Mammary epithelial cell (primary cell): ENCODE data around the gene TTC13.

Experiments
- CTCF ChIP-seq, 2 donors: IDR thresholded peaks in 1 of 2; conservative IDR thresholded peaks in 1 of 2; 2 replicates each; pipeline ENCODE4 v1.5.1; 2011 to 2012; ENCODE audit warnings: inconsistent platforms in 2 of 2, low read length in 2 of 2, mild to moderate bottlenecking in 2 of 2, control low read depth in 1 of 2, low read depth in 1 of 2; ENCODE audit not compliant: insufficient read depth in 1 of 2; ENCODE audit errors: extremely low read depth in 1 of 2
- EZH2 ChIP-seq: IDR thresholded peaks from 2 replicates; pipeline ENCODE4 v1.6.1; 2012; ENCODE audit warnings: low read length, inconsistent platforms, borderline replicate concordance

GRCh38 chr1:230958370-230958769 lies 20.3 kb downstream of the TTC13 start:
- TF ChIP-seq CTCF (conservative IDR thresholded peaks at IDR 0.05 in 1 of 2, IDR thresholded peaks at IDR 0.05 in 1 of 2; ENCODE audit: extremely low read depth in 1 of 2, insufficient read depth in 1 of 2, low read depth in 1 of 2, low read length in 2 of 2) (no peak), EZH2 (no peak)
